ENCODE results near the gene RNF7.

DNA sequence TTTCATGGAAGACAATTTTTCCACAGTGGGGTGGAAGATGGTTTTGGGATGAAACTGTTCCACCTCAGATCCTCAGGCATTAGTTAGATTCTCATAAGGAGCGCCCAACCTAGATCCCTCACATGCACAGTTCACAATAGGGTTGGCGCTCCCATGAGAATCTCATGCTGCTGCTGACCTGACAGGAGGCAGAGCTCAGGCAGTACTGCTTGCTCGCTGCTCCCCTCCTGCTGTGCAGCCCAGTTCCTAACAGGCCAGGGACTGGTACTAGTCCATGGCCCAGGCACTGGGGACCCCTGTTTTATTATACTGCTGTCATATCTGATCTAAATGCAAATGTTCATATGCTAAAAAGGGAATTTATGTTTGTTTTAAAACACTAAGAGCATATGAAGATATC is 15.3 kb downstream of the RNF7 start:
- TF ChIP-seq, protein P1, sequence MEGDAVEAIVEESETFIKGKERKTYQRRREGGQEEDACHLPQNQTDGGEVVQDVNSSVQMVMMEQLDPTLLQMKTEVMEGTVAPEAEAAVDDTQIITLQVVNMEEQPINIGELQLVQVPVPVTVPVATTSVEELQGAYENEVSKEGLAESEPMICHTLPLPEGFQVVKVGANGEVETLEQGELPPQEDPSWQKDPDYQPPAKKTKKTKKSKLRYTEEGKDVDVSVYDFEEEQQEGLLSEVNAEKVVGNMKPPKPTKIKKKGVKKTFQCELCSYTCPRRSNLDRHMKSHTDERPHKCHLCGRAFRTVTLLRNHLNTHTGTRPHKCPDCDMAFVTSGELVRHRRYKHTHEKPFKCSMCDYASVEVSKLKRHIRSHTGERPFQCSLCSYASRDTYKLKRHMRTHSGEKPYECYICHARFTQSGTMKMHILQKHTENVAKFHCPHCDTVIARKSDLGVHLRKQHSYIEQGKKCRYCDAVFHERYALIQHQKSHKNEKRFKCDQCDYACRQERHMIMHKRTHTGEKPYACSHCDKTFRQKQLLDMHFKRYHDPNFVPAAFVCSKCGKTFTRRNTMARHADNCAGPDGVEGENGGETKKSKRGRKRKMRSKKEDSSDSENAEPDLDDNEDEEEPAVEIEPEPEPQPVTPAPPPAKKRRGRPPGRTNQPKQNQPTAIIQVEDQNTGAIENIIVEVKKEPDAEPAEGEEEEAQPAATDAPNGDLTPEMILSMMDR (optimal IDR thresholded peaks at IDR 0.05 in 1 of 3, IDR thresholded peaks at IDR 0.05 in 1 of 3, conservative IDR thresholded peaks at IDR 0.05 in 1 of 3; ENCODE audit: extremely low read depth in 1 of 3, insufficient read depth in 2 of 3, low read length in 3 of 3), result no peak
- TF ChIP-seq EZH2 (IDR thresholded peaks at IDR 0.05; ENCODE audit: low read length), result no peak

Data from keratinocyte (primary cell).